GM12875 (cell line): Measurements from ENCODE around the gene ADAMTS18.

ENCODE experiments used
- H3K4me3 ChIP-seq: one replicate; pipeline ENCODE4 v1.5.1; 2011; ENCODE audit warnings: low read depth, low read length, control low read depth
- TF ChIP-seq, protein P1 (sequence below): IDR thresholded peaks from 2 replicates; pipeline ENCODE4 v1.5.1; 2011; ENCODE audit warnings: low read depth, mild to moderate bottlenecking, control low read depth, inconsistent platforms, low read length, moderate library complexity, borderline replicate concordance; ENCODE audit not compliant: insufficient read depth

The ADAMTS18 gene, protein sequence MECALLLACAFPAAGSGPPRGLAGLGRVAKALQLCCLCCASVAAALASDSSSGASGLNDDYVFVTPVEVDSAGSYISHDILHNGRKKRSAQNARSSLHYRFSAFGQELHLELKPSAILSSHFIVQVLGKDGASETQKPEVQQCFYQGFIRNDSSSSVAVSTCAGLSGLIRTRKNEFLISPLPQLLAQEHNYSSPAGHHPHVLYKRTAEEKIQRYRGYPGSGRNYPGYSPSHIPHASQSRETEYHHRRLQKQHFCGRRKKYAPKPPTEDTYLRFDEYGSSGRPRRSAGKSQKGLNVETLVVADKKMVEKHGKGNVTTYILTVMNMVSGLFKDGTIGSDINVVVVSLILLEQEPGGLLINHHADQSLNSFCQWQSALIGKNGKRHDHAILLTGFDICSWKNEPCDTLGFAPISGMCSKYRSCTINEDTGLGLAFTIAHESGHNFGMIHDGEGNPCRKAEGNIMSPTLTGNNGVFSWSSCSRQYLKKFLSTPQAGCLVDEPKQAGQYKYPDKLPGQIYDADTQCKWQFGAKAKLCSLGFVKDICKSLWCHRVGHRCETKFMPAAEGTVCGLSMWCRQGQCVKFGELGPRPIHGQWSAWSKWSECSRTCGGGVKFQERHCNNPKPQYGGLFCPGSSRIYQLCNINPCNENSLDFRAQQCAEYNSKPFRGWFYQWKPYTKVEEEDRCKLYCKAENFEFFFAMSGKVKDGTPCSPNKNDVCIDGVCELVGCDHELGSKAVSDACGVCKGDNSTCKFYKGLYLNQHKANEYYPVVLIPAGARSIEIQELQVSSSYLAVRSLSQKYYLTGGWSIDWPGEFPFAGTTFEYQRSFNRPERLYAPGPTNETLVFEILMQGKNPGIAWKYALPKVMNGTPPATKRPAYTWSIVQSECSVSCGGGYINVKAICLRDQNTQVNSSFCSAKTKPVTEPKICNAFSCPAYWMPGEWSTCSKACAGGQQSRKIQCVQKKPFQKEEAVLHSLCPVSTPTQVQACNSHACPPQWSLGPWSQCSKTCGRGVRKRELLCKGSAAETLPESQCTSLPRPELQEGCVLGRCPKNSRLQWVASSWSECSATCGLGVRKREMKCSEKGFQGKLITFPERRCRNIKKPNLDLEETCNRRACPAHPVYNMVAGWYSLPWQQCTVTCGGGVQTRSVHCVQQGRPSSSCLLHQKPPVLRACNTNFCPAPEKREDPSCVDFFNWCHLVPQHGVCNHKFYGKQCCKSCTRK (N-terminal part only)

DNA sequence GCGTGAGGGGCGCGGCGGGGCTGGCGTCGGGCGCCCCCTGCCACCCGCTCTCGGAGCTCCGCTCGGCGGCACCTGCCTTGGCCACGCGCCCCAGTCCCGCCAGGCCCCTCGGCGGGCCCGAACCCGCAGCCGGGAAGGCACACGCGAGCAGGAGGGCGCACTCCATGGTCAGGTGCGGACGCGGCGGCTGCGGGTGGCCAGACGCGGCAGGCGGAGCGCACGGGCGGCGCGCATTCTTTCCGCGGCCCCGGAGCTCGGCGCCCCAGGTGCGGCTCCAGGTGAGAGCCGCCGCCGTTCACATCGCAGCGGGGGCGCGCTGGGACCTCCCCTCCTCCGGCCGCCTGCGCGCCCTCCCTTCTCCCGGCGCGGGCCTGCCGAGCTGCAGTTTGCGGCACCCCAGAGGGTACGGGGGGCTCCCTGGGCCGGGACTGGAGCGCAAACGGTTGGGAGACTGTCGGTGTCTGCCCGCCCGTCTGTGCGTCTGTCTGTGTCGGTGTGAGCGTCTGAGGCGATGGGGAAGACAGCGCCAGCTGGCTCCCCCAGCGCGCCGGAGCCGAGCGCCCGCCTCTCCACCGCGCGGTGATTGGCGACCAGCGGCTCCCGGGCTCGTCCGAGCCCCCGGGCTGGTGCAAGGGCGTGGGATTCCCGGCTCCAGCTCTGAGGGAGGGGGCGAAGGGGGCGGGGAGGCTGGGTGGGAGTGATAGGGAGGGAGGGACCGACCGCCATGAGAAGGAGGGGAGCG is at the start of gene ADAMTS18:
ADAMTS18 (minus strand) TSS at position 505 of the 742 bp plus-strand sequence; CDS start at position 166, 339 bp downstream.
- no peak within 1 kb of the TSS for H3K4me3 ChIP-seq
- TF ChIP-seq, protein P1, sequence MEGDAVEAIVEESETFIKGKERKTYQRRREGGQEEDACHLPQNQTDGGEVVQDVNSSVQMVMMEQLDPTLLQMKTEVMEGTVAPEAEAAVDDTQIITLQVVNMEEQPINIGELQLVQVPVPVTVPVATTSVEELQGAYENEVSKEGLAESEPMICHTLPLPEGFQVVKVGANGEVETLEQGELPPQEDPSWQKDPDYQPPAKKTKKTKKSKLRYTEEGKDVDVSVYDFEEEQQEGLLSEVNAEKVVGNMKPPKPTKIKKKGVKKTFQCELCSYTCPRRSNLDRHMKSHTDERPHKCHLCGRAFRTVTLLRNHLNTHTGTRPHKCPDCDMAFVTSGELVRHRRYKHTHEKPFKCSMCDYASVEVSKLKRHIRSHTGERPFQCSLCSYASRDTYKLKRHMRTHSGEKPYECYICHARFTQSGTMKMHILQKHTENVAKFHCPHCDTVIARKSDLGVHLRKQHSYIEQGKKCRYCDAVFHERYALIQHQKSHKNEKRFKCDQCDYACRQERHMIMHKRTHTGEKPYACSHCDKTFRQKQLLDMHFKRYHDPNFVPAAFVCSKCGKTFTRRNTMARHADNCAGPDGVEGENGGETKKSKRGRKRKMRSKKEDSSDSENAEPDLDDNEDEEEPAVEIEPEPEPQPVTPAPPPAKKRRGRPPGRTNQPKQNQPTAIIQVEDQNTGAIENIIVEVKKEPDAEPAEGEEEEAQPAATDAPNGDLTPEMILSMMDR, result no peak

DNA sequence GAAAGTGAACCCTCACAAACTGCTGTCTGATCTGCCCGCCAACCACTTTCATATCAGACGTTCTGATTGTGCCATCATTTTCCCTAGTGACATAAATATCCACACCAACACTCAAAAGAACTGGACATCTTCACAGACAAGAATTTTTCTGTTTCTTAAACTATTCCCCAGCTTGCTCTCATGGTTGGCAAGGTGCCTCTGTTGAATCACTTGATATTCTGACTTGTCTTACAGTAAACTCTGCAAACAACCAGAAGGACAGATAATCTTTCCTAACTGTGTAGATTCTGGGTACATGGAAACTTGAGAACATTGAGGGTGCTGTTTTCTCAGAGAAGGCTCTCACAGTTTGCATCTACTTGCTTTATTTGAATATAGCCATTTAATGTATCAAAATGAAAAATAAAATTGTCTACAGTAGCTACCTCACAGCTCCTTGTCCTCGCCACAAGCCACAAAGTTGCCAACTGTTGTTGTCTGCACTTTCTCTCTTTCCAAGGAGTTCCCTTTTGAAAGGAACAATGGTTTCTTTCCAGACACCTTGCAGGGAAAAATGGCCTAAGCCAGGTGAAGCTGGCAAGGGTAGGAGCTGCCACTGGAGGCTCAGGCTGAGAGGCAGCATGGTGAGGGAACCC is 46.0 kb upstream of the ADAMTS18 start:
- no peak overlapping the region for H3K4me3 ChIP-seq
- TF ChIP-seq, protein P1, result no peak

- no peak overlapping the region for H3K4me3 ChIP-seq
- TF ChIP-seq, protein P1, result no peak
Measured at GRCh38 chr16:77472262-77472661, 37.4 kb upstream of the ADAMTS18 start.

- TF ChIP-seq, protein P1, result no peak
- no peak overlapping the region for H3K4me3 ChIP-seq
Measured at GRCh38 chr16:77470851-77471250, 36.0 kb upstream of the ADAMTS18 start.

DNA sequence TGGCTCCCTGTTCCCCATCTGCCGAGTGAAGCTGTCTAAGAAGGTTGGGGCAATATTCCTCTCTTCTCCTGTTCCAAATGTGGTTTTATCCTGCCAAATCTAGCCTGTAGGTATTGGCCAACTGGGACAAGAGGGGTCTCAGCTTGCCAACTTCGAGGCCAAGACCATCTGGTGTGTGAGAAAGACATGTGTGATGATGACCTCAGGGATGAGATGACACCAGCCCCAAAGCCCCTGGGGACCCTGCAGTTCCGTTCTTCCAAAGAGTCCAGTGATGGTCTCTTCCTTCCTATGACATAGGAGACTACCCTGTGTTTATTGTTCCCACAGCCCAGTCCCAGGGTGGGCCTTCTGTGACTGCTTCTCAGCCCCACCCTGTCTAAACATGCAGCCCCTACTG is 34.8 kb upstream of the ADAMTS18 start:
- TF ChIP-seq, protein P1, result no peak
- H3K4me3 ChIP-seq, result no peak overlapping the region

GRCh38 chr16:77468831-77469230 is 34.0 kb upstream of the ADAMTS18 start:
- TF ChIP-seq, protein P1, result no peak
- no peak overlapping the region for H3K4me3 ChIP-seq
